Left lobe of liver (tissue), 2 donors: ENCODE data around the gene POLRMT. TPM values are rescaled to one million over a fixed set of nuclear protein-coding genes. Genes with fewer than 3 reads are reported as not detected.
"Not testable (repeated sequence)": the region's sequence is repeated elsewhere in the genome, so short reads cannot be mapped to it uniquely, and the experiment has no call there.

ENCODE experiments used
- ATAC-seq: fragments of 200-7000 bp; cut with Tn5 transposase; one replicate; pipeline ENCODE4 v1.9.1; 2020; ENCODE audit warnings: mild to moderate bottlenecking, moderate library complexity
- DNase-seq: peaks from one replicate; pipeline ENCODE4 v3.0.0-alpha.2; 2020; ENCODE audit warnings: low spot score
- total RNA-seq: library from RNA; stranded (reverse); gene quantifications from one replicate; pipeline ENCODE4 v1.2.1, GENCODE V29; 2021
- donor health status: DM: no; HTN: no; CAD: no; lungs with moderate emphysema.
- donor health status: DM: no; HTN: yes; CAD: no.

The POLRMT gene
- 51.8 TPM for total RNA-seq

DNA sequence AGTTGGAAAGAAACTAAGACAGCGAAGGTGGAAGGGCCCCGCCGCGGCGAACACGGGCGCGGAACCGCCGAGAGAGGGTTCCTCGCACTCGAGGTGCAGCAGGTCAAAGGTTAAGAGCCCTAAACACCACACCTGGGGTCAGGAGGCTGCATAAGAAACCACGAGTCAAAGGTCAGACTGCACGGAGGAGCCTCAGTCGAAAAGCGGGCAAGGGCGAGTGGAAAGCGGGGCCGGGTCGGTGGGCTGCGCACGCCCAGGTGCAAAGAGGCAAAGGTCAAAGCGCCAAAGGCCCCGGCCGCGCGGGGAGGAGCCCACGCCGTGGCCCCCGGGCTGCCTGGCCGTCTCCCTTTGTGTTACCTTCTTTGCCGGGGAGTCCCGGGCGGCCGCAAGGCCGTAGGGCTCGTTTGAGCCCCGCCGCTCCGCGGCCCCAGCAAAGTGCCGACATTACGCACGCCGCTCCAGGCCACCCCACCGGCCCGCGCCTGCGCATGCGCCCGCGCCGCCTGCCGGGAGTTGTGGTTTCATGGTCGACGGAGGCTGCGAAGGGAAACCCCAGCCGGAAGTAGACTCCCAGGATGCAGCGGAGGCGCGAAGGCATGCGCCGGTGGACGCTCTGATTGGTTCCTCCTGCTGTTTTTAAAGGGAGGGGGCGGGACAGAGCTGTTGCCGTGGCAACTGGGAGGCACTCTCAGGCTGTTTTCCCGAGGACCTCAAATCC lies at the start of gene POLRMT:
Gene POLRMT (minus strand): TSS at position 470 of the 718 bp plus-strand sequence. CDS start 25 bp downstream, at position 445.
- peak; percentile 98 for DNase-seq
- peak; percentile 94 for ATAC-seq

DNA sequence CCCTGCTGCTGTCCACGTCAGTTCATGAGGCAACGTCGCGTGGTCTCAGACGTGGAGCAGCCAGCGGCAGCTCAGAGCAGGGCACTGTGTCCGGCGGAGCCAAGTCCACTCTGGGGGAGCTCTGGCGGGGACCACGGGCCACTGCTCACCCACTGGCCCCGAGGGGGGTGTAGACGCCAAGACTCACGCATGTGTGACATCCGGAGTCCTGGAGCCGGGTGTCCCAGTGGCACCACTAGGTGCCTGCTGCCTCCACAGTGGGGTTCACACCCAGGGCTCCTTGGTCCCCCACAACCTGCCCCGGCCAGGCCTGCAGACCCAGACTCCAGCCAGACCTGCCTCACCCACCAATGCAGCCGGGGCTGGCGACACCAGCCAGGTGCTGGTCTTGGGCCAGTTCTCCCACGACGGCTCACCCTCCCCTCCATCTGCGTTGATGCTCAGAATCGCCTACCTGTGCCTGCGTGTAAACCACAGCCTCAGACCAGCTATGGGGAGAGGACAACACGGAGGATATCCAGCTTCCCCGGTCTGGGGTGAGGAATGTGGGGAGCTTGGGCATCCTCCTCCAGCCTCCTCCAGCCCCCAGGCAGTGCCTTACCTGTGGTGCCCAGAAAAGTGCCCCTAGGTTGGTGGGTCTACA lies 49.5 kb upstream of the POLRMT start:
- ATAC-seq (no peak), DNase-seq (no peak)

DNA sequence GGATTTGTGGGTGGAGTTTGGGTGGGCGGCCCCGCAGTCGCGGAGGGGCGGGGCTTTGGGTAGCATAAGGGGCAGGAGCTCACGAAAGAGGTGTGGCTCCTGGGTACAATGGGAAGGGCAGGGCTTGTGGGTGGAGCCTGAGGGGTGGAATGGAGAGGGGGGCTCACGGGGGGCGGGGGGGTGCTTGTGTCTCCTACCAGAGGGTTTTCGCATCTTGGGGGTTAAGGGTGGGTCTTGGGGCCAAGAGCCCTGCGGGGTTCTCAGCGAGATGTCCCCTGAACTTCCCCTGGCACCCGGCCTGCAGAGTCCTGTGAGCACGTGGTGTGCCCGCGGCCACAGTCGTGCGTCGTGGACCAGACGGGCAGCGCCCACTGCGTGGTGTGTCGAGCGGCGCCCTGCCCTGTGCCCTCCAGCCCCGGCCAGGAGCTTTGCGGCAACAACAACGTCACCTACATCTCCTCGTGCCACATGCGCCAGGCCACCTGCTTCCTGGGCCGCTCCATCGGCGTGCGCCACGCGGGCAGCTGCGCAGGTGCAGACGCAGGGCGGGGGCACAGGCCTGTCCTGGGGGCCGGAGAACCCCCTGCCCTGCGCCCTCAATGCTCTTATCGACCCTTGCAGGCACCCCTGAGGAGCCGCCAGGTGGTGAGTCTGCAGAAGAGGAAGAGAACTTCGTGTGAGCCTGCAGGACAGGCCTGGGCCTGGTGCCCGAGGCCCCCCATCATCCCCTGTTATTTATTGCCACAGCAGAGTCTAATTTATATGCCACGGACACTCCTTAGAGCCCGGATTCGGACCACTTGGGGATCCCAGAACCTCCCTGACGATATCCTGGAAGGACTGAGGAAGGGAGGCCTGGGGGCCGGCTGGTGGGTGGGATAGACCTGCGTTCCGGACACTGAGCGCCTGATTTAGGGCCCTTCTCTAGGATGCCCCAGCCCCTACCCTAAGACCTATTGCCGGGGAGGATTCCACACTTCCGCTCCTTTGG lies 48.0 kb upstream of the POLRMT start:
- DNase-seq = peak; percentile 74
- ATAC-seq = no peak

DNA sequence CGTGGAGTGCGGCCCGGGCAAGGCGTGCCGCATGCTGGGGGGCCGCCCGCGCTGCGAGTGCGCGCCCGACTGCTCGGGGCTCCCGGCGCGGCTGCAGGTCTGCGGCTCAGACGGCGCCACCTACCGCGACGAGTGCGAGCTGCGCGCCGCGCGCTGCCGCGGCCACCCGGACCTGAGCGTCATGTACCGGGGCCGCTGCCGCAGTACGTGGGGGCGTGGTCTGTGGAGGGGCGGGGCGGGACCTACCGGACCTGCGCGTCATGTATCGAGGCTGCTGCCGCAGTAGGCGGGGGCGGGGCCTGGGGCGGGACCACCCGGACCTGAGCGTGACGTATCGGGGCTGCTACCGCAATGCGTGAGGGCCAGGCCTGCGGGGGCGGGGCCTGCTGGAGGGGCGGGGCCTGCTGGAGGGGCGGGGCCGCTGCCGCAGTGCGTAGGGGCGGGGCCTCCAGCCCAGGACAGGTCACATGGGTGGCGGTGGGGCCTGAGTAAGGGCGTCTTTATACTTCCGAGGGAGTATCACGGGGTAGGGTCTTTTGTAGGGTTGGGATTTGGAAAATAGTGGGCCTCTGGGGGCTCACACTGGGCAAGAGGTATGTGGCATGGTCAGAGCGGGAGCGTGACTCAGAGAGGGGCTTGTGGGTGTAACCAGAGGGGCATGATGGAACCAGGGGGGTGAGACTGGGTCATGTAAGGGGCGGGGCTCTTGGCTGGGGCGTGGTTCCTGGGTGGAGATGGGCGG lies 47.1 kb upstream of the POLRMT start:
- peak; percentile 100 for DNase-seq
- peak; percentile 91 for ATAC-seq

DNA sequence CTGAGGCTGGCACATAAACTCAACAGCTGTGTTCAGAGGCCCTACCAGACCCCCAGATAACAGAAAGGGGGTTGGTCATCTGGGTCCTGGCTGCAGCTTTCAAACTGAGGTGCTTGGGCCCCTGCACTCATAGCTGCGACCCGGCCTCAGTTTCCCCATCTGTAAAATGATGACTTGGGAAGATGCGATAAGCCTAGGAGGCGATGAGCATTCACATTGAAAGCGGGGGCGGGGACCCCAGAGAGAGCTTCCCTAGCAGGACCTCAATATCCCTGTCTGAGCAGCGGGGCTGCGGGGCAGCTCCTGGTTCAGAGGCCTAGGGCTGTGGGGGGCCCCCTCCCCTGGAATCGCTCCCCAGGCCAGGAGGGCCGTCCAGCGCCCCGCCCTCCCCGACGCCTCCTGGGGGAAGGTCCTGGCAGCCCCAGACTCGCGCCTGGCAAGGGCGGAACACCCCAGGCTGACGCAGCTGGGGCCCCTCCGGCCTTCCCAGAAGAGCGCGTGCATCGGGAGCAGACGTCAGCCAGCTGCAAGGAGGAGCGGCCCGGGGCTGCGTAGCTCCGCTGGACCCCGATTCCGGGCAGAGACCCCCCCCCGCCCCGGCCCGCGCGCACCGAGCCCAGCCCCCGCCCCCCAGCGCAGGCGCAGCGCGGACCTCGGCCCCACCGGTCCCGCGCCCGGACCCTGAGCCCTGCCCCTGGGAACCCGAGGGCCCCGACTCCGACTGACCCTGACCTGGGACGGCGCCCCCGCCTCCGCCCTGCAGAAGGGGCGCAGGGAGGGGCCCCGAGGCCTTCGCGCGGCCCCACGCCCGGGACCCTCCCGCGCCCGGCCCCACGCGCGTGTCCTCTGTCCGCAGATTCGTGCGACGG lies 46.3 kb upstream of the POLRMT start:
- DNase-seq (peak; percentile 58), ATAC-seq (peak; percentile 4)

DNA sequence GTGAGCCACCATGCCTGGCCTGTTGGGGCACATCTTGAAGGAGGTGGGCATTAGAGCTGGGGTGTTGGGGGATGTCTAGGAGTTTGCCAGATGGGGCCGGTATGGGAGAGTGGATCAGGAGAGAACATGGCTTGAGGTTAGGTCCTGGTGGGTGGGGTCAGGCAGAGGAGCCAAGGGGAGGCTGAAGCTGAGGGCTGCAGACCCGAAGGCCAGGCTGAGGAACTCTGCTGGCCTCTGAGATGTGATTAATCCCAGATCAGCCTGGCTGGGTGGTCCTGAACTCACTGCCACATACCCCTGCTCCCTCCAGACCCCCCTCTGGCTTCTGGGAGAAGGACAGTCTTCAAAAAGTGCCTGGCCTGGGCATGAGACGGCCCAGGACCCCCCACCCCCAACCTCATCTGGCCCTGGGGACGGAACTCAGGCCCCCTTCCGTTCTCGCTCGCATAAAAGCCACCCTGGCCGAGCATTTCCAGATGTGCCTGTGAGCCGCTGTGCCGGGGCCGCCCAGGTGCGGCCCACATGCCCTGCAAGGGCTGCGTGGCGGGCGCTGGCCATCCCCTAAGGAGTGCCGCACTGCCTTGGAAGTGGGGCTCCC lies 45.6 kb upstream of the POLRMT start:
- ATAC-seq (no peak), DNase-seq (no peak)

DNA sequence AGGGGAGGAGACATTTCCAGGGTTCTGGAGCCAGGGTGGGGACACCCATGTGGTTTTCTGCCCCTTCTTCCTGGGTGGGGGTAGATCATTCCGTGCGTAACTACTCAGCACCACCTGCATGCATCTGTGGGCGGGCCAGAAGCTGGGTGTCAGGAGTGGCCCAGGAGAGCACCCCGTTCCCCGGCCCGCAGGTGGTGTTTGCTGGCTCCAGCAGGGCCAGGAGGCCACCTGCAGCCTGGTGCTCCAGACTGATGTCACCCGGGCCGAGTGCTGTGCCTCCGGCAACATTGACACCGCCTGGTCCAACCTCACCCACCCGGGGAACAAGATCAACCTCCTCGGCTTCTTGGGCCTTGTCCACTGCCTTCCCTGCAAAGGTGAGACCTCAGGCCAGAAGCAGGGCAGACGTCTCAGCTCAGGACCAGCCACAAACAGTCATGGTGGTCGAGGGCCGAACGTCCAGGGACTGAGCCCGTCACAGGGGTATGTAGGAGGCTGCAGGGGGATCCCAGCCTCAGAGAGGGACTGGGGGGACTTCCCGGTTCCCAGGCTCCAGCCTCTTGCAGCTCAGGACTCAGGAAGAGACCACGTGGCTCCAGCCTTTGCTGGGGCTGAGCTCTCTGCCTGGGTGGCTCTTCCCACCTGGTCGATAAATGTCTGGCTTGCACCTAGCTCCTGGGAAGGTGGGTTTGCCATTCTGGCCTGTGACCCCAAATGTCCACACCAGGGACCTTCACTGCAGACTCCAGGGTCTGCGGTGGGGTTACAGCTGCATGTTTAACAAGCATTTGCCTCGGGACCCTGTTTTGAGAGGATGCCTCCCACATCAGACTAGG lies 44.5 kb upstream of the POLRMT start:
- ATAC-seq (no peak), DNase-seq (no peak)

DNA sequence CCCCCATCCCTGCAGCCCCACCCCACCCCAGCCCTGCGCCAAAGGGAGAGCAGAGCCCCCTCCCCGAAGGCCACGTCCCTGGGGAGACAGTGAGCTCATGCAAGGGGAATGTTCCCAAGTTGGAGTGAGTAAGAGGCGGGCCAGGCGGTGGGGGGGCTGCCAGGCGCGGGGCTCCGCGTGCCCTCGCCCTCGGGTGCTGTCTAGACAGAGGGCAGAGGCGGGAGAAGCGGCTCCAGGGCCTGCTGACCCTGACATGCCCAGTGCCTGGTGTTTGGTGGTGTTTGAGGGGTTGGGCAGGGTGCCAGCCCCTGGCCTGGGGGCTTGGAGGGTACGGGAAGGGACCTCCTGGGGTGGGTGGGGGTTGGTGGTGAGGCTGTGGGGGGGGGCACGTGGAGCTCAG lies 43.9 kb upstream of the POLRMT start:
- ATAC-seq = no peak
- DNase-seq = no peak

DNA sequence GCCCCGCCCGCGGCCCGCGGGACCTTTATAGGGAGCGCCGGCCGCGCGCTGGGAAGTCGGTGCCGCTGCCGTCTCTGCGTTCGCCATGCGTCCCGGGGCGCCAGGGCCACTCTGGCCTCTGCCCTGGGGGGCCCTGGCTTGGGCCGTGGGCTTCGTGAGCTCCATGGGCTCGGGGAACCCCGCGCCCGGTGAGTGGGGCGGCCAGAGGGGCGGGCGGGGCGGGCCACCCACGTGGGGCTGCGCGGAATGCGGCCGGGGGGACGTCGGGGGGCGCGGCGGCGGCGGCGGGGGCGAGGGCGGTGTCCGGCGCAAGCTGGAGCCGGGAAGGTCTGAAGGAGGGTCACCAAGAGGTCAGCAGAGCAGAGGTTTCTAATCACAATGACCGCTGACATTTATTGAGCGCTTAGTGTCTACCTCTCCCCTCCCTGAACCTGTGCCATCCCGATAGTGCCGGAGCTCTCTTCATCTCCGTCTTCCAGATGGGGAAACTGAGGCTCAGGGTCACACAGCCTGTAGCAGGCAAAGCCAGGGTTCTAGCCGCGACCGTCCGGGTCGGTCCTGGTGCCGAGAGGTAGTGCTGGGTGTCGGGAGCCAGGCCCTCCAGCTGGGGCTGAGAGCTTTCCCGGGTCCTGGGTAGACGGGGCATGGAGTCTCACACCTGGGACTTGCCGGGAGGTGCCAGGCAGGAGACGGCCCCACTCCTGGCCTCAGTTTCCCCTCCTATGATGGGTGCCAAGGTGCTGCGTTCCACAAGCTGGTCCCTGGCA lies 43.2 kb upstream of the POLRMT start, which contains the start of gene FSTL3:
Gene FSTL3 (plus strand): TSS at position 54 of the 767 bp plus-strand sequence. CDS start 32 bp downstream, at position 86.
- ATAC-seq = no peak
- no peak for DNase-seq

DNA sequence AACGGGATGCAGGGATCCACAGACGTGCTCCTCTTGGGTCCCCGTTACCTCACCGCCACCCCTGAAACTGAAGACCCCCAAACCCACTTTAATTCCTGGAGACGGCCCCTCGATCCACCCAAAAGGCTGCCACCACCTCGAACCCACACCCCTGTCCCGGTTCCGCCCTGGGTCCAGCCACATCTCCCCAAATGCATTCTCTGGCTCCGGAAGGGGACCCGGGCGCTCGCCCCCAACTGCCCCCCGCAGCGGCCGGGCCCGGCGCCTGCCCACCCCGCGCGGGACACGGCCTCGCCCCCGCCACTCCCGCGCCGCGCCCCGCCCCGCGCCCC lies 42.6 kb upstream of the POLRMT start:
- DNase-seq (no peak), ATAC-seq (no peak)

DNA sequence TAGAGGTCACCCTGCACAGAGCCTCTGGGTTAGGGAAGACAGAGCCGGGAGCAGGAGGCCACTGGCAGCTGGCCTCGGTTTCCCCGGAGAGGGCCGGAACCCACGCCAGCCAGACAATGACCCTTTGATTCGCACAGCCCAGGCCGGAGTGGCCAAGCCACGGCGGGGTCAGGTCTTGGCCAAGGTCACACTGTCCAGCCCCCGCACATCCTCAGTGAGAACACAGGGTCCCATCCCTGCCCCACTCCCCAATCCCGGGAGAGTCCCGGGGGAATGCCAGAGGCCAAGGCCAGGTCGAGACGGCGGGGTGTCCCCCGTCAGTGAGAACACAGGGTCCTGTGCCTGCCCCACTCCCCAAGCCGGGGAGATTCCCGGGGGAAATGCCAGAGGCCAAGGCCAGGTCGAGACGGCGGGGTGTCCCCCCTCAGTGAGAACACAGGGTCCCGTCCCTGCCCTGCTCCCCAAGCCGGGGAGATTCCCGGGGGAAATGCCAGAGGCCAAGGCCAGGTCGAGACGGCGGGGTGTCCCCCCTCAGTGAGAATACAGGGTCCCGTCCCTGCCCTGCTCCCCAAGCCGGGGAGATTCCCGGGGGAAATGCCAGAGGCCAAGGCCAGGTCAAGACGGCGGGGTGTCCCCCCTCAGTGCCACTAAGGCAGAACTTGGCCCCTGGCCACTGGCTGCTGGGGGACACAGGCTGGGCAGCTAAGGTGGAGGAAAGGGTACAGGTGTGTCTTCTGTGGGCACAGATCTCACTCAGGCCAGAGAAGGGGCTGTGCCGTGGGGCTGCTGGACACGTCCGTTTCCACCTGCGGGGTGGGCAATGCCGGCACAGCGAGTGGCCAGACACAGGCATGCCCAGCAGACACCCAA lies 41.2 kb upstream of the POLRMT start:
- peak; percentile 45 for DNase-seq
- no peak for ATAC-seq

DNA sequence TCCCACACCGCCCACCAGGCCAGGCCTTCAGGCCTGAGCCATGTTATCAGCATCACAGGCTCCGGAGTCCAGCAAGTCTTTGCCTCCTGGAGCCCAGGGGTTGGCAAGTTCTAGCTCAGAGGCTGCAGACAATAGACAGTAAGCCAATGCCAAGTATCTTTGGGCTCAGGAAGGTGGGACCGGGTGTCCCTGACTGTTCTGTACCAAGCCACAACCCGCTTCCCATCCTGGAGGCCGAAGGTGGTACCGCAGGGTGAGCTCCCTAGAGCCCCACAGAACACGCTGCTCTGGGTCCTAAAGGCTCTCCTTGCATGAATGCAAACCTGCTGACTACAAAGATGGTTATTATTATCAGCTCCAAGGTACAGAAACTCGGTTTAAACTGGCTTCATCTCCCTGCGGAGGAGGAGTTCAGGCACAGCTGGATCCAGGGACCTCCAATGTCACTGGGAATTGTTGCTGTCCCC lies 37.3 kb upstream of the POLRMT start:
- ATAC-seq (no peak), DNase-seq (no peak)

DNA sequence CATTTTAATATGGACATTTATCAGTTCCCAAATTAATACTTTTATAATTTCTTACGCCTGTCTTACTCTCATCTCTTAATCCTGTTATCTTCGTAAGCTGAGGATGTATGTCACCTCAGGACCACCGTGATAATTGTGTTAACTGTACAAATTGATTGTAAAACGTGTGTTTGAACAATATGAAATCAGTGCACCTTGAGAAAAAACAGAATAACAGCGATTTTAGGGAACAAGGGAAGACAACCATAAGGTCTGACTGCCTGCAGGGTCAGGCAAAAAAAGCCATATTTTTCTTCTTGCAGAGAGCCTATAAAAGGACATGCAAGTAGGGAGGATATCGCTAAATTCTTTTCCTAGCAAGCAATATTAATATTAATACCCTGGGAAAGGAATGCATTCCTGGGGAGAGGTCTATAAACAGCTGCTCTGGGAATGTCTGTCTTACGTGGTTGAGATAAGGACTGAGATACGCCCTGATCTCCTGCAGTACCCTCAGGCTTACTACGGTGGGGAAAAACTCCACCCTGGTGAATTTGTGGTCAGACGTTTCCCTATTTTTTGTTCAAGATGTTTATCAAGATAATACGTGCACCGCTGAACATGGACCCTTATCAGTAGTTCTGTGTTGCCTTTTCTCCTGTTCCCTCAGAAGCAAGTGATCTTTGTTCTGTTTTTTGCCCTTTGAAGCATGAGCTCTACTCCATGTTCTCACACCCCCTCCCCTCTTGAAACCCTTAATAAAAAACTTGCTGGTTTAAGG lies 35.5 kb upstream of the POLRMT start:
- DNase-seq, ATAC-seq: not testable (repeated sequence)

DNA sequence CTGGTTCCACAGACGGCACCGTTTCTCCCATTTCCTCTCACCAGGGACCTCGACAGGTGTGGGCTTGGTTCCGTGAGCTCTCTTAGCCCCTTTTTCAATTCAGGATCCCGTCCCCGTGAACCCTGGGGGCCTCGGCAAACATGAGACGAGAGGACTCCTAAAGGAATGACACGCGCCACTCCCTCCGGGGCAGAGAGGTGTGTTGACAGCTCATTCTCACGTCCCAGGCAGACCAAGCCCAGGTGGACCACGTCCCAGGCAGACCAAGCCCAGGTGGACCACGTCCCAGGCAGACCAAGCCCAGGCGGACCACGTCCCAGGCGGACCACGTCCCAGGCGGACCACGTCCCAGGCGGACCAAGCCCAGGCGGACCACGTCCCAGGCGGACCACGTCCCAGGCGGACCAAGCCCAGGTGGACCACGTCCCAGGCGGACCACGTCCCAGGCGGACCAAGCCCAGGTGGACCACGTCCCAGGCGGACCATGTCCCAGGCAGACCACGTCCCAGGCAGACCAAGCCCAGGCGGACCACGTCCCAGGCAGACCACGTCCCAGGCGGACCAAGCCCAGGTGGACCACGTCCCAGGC lies 33.7 kb upstream of the POLRMT start:
- ATAC-seq, DNase-seq: not testable (repeated sequence)

DNA sequence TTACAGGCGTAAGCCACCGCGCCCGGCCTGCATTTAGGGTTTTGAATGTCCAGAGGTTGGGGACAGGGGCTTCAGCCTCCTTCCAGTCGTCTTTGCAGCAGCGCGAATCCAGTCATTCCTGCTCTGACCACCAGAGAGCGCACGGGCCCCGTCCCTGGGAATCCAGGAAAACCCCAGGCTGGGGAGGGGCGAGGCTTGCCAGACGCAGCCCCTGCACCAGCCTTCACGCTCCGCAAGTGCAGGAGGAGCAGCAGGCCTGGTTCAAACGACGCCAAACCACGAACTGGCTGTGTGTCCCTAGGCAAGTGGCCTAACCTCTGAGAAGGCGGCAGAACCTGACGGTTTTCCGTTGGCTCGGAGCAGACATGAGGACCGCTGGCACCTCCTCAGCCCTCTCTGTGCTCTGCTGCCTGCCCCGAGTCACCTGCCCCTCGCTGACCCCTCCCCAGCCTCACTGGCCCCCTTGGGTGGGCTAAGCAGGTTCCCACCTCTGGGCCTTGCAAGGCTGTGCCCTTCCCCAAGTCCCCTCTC lies 31.6 kb upstream of the POLRMT start:
- ATAC-seq = peak; percentile 16
- peak; percentile 75 for DNase-seq
